ENCODE results near the gene ATG2A. TPM values are rescaled to one million over a fixed set of nuclear protein-coding genes. Genes with fewer than 3 reads are reported as not detected.
A peak's percentile ranks its signal among the peaks of the same experiment; 100 is the strongest.

ATG2A gene
- total RNA-seq, 2 experiments from 2014 or later = 34.5 to 39.7 TPM

GRCh38 chr11:64933213-64933934 lies 16.4 kb upstream of the ATG2A start:
- Mint-ChIP-seq H3K4me3 (no peak overlapping the region), H3K27ac (peak overlapping the region; percentile 48), H3K4me1 (no peaks in the 10 kb centered on the region), H3K36me3 (peaks cover 10% of the 10 kb centered on the region), H3K9me3 (no peaks in the 10 kb centered on the region), H3K27me3 (peaks cover 4% of the 10 kb centered on the region)
- POLR2A ChIA-PET = no interaction called here
- DNase-seq = no peak
- ATAC-seq (ENCODE audit: low read depth) = no peak

GRCh38 chr11:64932324-64932723 lies 15.3 kb upstream of the ATG2A start:
- peaks cover 13% of the 10 kb centered on the region for H3K36me3 Mint-ChIP-seq
- H3K27me3 Mint-ChIP-seq = no peaks in the 10 kb centered on the region
- no peaks in the 10 kb centered on the region for H3K4me1 Mint-ChIP-seq
- no peaks in the 10 kb centered on the region for H3K9me3 Mint-ChIP-seq
- POLR2A ChIA-PET = no interaction called here
- ATAC-seq (ENCODE audit: low read depth) (no peak), DNase-seq (no peak)
- no peak overlapping the region for H3K4me3 Mint-ChIP-seq
- no peak overlapping the region for H3K27ac Mint-ChIP-seq

DNA sequence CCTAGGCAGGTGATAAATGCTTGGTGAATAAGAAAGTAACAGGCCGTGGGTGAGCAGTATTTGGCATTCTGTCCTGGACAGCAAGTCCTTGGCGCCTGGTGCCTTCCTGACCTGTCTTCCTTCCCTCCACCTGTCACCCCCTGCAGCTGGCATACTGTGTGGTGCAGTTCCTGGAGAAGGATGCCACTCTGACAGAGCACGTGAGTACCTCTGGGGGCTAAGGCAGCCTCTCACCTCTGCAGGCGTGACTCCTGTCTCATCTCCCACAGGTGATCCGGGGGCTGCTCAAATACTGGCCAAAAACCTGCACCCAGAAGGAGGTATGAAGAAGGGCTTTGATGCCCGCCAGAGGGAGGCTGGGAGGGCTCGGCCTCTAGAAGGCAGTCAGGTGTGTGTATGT lies 14.3 kb upstream of the ATG2A start:
- no peak overlapping the region for H3K27ac Mint-ChIP-seq
- peaks cover under 1% of the 10 kb centered on the region for H3K4me1 Mint-ChIP-seq
- no peak for ATAC-seq (ENCODE audit: low read depth)
- no peaks in the 10 kb centered on the region for H3K9me3 Mint-ChIP-seq
- H3K4me3 Mint-ChIP-seq = no peak overlapping the region
- peaks cover 14% of the 10 kb centered on the region for H3K36me3 Mint-ChIP-seq
- no peaks in the 10 kb centered on the region for H3K27me3 Mint-ChIP-seq
- DNase-seq = no peak
- POLR2A ChIA-PET = interaction anchor here (0.6 kb wide), 1 partner anchor 450 kb away, joined by 4 read pairs; no protein-coding TSS in a partner anchor

GRCh38 chr11:64930340-64930739 lies 13.3 kb upstream of the ATG2A start:
- DNase-seq (no peak), ATAC-seq (ENCODE audit: low read depth) (no peak)
- H3K4me1 Mint-ChIP-seq = peaks cover 2% of the 10 kb centered on the region
- POLR2A ChIA-PET = no interaction called here
- H3K27me3 Mint-ChIP-seq = no peaks in the 10 kb centered on the region
- no peaks in the 10 kb centered on the region for H3K9me3 Mint-ChIP-seq
- H3K4me3 Mint-ChIP-seq = no peak overlapping the region
- no peak overlapping the region for H3K27ac Mint-ChIP-seq
- H3K36me3 Mint-ChIP-seq = peaks cover 14% of the 10 kb centered on the region

- ATAC-seq (ENCODE audit: low read depth) = no peak
- peaks cover 7% of the 10 kb centered on the region for H3K4me1 Mint-ChIP-seq
- no peak for DNase-seq
- H3K9me3 Mint-ChIP-seq = no peaks in the 10 kb centered on the region
- POLR2A ChIA-PET = no interaction called here
- H3K36me3 Mint-ChIP-seq = peaks cover 14% of the 10 kb centered on the region
- H3K27me3 Mint-ChIP-seq = no peaks in the 10 kb centered on the region
- H3K27ac Mint-ChIP-seq = no peak overlapping the region
- H3K4me3 Mint-ChIP-seq = no peak overlapping the region
Measured at GRCh38 chr11:64929625-64930024, 12.6 kb upstream of the ATG2A start.

DNA sequence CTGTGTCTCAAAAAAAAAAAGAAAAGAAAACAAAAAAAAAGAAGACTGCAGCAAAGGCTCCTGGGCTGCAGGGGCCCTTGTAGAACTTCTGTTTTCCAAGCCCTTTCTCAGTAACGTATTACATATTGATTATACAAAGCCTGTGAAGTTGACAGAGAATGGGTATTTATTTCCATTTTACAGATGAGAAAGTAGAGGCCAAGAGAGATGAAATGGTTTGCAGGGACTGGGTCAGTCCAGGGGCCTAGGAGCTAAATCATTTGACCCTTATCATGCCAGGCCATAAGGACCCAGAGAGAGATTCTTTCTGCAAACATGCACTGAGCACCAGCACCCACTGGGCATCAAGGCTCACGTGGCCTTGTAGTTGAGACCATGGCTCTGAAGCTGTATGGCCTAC lies 11.9 kb upstream of the ATG2A start:
- Mint-ChIP-seq H3K27ac (no peak overlapping the region), H3K36me3 (peaks cover 13% of the 10 kb centered on the region), H3K9me3 (no peaks in the 10 kb centered on the region), H3K4me1 (peaks cover 10% of the 10 kb centered on the region), H3K4me3 (no peak overlapping the region), H3K27me3 (no peaks in the 10 kb centered on the region)
- POLR2A ChIA-PET = no interaction called here
- DNase-seq (no peak), ATAC-seq (ENCODE audit: low read depth) (no peak)

- no peaks in the 10 kb centered on the region for H3K9me3 Mint-ChIP-seq
- H3K4me3 Mint-ChIP-seq = peak overlapping the region; percentile 22
- no peak overlapping the region for H3K27ac Mint-ChIP-seq
- peaks cover 7% of the 10 kb centered on the region for H3K36me3 Mint-ChIP-seq
- DNase-seq (no peak), ATAC-seq (ENCODE audit: low read depth) (no peak)
- POLR2A ChIA-PET = no interaction called here
- peaks cover 11% of the 10 kb centered on the region for H3K4me1 Mint-ChIP-seq
- no peaks in the 10 kb centered on the region for H3K27me3 Mint-ChIP-seq
Measured at GRCh38 chr11:64926689-64927088, 9.7 kb upstream of the ATG2A start.

GRCh38 chr11:64925536-64926436 lies 8.8 kb upstream of the ATG2A start:
- no peaks in the 10 kb centered on the region for H3K9me3 Mint-ChIP-seq
- POLR2A ChIA-PET = interaction anchor here (1.0 to 1.5 kb wide), 5 partner anchors 24 to 115 kb away, joined by 3 read pairs; partner anchors contain the start of genes ARL2, MAJIN, MEN1 and SAC3D1
- DNase-seq (no peak), ATAC-seq (ENCODE audit: low read depth) (no peak)
- peaks cover 11% of the 10 kb centered on the region for H3K4me1 Mint-ChIP-seq
- H3K36me3 Mint-ChIP-seq = peaks cover 7% of the 10 kb centered on the region
- no peaks in the 10 kb centered on the region for H3K27me3 Mint-ChIP-seq
- peak overlapping the region; percentile 97 for H3K4me3 Mint-ChIP-seq
- H3K27ac Mint-ChIP-seq = no peak overlapping the region

DNA sequence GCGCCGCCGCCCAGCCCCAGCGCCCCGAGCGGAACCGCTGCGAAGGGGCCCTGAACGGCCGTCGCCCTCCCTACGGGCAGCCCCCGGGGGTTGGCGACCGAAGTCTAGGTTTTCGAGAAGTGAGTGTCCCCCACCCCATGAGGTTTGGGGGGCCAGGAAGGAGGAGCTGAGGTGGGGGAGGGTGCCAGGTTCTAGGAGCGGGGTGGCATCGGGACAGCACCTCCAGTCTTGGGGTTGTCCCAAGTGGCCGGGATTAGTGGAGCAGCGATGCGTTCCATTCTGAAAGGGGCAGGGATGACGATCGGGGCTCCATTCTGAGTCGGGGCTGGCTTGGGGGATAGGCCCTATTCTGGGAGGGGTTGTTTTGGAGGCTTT lies 7.9 kb upstream of the ATG2A start:
- Mint-ChIP-seq H3K4me1 (peaks cover 11% of the 10 kb centered on the region), H3K27me3 (no peaks in the 10 kb centered on the region), H3K27ac (peak overlapping the region; percentile 54), H3K9me3 (no peaks in the 10 kb centered on the region), H3K4me3 (peak overlapping the region; percentile 97), H3K36me3 (peaks cover 7% of the 10 kb centered on the region)
- no peak for DNase-seq
- POLR2A ChIA-PET = interaction anchor here (0.5 to 1.8 kb wide), 16 partner anchors 10 to 256 kb away, joined by 3 to 10 read pairs (median 3); partner anchors contain the start of genes ARL2, BATF2, FAU and MAJIN
- no peak for ATAC-seq (ENCODE audit: low read depth)

DNA sequence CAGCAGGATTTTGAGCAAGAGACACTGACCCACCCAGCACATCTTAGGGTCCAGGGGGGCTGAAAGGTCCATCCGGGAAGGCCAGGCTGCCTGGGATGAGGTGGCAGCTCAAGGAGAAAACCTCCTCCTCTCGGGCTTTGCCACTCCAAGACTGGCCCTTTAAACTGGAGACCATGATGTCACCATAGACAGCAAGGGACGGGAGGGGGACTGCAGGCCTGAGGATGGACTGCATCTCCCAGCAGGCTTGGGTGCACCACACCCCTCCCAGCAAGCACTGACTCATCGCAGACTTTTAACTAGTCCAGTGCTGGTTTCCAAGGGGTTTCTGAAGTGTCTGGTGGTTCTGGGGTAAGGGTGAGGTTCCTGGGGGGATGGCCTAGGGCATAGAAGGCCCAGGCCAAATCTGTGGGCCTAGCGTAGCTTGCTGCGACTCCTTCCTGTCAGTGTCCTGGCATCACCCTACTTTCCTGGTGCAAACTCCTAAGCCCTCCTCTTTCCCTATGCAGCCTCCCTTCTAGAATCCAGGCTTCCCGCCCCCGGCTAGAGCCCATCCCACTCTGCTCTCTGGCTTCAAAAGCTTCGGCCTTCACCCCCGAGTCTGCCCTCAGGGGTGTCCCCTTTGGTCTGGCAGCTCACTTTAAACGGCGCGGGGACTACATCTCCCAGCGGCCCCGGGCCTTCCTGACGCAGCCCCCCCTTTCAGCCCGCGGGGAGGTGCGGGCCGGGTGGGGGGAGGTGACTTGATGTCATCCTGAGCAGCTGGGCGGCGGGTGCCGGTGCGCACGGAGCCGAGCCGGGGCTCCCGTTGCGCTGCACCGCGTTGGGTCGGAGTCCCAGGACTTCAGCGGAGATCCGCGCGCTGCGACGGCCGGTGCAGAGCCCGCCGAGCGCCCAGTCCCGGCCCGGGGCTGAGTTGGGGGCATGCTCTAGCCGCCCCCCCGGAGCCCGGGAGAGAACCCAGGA lies 7.2 kb upstream of the ATG2A start, which contains the start of gene PPP2R5B:
TSS of gene PPP2R5B (plus strand) at position 746 of the 966 bp plus-strand sequence. CDS start 1,046 bp downstream, outside the sequence.
- Mint-ChIP-seq H3K27me3 (no peaks in the 10 kb centered on the region), H3K27ac (peak within 1 kb of the TSS; percentile 100), H3K9me3 (no peaks in the 10 kb centered on the region), H3K36me3 (peaks cover 4% of the 10 kb centered on the region), H3K4me3 (peak within 1 kb of the TSS; percentile 97), H3K4me1 (peaks cover 11% of the 10 kb centered on the region)
- DNase-seq (peak; percentile 90), ATAC-seq (ENCODE audit: low read depth) (peak; percentile 93)
- POLR2A ChIA-PET = interaction anchor here (0.5 to 1.8 kb wide), 21 partner anchors 9 to 974 kb away, joined by 3 to 10 read pairs (median 3); partner anchors contain the start of genes ARL2, BATF2, FAU and MAJIN

GRCh38 chr11:64923151-64923661 lies 6.2 kb upstream of the ATG2A start:
- Mint-ChIP-seq H3K36me3 (peaks cover 4% of the 10 kb centered on the region), H3K4me3 (no peak overlapping the region), H3K4me1 (peaks cover 11% of the 10 kb centered on the region), H3K27me3 (no peaks in the 10 kb centered on the region), H3K9me3 (no peaks in the 10 kb centered on the region), H3K27ac (peak overlapping the region; percentile 34)
- POLR2A ChIA-PET = interaction anchor here (1.2 to 1.8 kb wide), 4 partner anchors 75 to 199 kb away, joined by 3 to 10 read pairs (median 5); partner anchors contain the start of genes BATF2, FAU and MRPL49
- DNase-seq = no peak
- ATAC-seq (ENCODE audit: low read depth) = no peak

DNA sequence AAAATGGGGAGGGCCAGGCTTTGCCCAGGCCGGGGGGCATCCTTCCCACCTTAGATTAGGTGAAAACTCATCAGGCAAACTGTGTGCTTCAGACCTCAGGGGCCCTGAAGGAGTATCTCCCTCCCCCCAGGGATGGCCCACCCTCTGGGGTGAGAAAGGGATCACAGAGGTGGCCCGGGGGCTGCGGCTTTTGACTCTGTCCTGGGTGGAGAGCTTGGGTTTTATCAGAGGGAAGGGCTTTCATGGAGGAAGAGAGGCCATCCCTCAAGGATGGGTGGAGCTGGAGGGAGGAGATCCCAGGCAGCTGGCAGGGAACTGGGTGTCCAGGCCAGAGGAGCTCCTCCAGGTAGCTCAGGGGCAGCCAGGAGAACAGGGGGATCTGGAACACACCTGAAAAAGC lies 4.4 kb upstream of the ATG2A start:
- H3K9me3 Mint-ChIP-seq = no peaks in the 10 kb centered on the region
- POLR2A ChIA-PET = no interaction called here
- peaks cover 19% of the 10 kb centered on the region for H3K4me1 Mint-ChIP-seq
- ATAC-seq (ENCODE audit: low read depth) (no peak), DNase-seq (no peak)
- H3K27me3 Mint-ChIP-seq = no peaks in the 10 kb centered on the region
- H3K36me3 Mint-ChIP-seq = no peaks in the 10 kb centered on the region
- no peak overlapping the region for H3K27ac Mint-ChIP-seq
- H3K4me3 Mint-ChIP-seq = no peak overlapping the region

Data from activated naive CD8-positive, alpha-beta T cell treated with anti-CD3 and anti-CD28 coated beads, Interleukin-2, amount 10 ng/mL, durations not matched to agents 7 days and 5 days (primary cell).